C4-2B (cell line): Measurements from ENCODE around the gene C19orf67.

Experiments used
- CTCF ChIP-seq: fragments of 450-650 bp; conservative IDR thresholded peaks from 2 replicates; pipeline ENCODE4 v1.5.1; 2017; ENCODE audit warnings: mild to moderate bottlenecking
- ZFX ChIP-seq: fragments of 450-650 bp; IDR thresholded peaks from 2 replicates; pipeline ENCODE4 v1.6.1; 2017

GRCh38 chr19:14102102-14102696, 16.6 kb upstream of the C19orf67 start:
- no peak for TF ChIP-seq CTCF
- TF ChIP-seq ZFX, result no peak
